ENCODE results near the gene APBA3.

Gene APBA3

DNA sequence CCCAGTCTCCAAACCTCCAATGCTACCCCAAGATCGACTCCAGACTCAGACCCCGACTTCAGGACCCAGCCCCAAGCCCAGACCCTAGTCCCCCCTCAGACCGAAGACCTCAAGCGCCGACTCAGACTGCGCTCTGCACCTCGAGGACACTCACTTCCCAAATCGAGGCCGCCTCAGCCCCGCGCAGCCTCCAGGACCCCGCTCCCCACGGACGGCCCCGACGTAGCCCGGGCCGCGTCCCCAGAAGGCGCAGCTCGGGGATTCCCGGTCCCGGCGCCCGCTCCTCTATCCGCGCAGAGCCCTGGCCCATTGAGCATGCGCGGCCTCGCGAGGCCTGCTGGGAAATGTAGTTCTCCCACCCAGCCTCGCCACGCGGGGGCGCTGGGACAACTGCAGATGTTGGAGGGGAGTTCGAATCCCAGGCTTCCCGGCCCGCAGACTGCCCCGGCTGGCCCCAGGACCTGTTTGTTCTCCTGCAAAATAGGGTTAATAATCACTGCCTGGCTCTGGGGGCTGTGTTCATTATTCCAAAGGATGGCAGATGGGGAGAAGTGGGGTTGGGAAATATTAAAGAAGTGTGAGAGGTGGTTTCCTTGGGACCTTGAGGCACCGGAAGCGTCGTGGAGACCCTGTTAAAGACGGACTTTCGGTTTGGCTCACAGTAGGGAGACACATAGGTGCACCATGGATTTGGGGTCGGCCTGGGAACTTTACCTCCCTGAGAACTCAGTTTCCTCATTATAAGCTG, at the start of gene APBA3:
TSS of gene APBA3 (minus strand) at position 311 of the 748 bp plus-strand sequence. CDS start 1,428 bp downstream, outside the sequence.
- DNase-seq (ENCODE audit: low read depth in 2 of 2) = peak; percentile 94 to 96

GRCh38 chr19:3810708-3811355, 49.3 kb upstream of the APBA3 start:
- no peak for DNase-seq (ENCODE audit: low read depth in 2 of 2)

DNA sequence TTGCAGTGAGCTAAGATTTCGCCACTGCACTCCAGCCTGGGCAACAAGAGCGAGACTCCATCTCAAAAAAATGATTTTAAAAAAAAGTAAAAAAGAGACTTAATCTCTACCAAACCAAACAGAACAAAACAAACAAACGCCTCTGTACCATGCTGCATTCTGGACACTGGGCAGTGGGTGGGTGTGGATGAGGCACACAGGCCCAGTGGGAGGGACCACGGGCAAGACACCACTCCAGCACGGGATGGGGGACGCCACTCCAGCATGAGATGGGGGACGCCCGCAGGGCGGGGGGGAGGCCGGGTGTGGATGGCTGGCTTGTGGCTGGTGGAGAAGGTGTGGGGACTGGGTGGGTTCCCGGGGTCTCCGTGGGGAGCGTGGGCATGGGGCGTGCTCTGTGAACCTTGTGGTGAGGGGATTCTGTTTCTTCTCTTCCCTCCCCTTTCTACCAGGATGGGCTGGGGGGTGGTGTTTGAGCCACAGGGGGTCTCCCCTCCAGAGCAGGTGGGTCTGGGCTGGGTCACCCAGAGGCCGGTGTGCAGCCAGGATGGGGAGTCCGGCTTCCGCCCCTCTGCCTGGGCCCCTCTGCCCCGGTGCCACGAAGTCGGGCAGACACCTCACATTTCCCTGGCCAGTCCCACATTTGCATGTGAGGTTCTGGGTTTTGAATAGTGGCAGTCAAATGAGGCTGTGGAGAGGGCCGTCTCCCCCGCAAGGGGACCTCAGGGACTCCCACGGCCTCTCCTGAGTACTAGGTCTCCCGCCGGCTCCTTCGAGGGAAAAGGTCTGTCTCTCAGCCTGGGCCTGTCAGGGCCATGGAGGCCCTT, 48.6 kb upstream of the APBA3 start:
- no peak for DNase-seq (ENCODE audit: low read depth in 2 of 2)

DNA sequence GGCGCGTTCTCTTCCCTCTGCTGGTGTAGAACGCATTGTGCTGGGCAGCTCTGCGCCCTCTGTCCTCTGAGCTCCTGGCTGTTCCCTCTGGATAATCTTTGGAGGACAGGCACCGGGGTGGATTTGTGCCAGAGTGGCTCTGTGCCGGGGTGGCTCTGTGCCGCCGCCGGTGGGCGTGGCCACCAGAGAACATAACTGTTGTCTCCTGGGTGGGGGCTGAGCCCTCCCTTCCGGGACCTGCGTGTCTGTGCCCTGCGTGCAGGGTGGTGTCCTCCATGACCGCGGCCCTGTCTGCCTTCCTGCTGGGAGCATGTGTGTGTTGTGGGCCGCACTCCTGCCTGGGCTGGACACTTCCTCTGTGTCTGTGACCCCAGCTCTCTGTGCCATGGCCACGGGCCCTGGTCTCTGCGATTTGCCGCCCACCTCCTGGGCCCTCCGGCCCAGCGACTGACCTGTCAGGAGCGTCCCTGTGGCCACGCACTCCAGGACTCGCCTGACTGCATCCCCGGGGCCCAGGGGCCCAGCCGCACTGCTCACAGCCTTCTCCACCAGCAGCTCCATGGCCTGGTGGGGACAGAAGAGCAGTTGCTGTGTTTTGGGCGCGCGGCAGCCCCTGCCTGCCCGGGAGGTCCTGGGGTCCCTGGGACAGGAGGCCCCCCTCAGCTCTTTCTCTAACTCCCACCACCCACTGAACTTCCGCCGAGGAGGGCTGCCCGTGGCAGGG, 47.1 kb upstream of the APBA3 start:
- DNase-seq (ENCODE audit: low read depth in 2 of 2) = no peak

DNA sequence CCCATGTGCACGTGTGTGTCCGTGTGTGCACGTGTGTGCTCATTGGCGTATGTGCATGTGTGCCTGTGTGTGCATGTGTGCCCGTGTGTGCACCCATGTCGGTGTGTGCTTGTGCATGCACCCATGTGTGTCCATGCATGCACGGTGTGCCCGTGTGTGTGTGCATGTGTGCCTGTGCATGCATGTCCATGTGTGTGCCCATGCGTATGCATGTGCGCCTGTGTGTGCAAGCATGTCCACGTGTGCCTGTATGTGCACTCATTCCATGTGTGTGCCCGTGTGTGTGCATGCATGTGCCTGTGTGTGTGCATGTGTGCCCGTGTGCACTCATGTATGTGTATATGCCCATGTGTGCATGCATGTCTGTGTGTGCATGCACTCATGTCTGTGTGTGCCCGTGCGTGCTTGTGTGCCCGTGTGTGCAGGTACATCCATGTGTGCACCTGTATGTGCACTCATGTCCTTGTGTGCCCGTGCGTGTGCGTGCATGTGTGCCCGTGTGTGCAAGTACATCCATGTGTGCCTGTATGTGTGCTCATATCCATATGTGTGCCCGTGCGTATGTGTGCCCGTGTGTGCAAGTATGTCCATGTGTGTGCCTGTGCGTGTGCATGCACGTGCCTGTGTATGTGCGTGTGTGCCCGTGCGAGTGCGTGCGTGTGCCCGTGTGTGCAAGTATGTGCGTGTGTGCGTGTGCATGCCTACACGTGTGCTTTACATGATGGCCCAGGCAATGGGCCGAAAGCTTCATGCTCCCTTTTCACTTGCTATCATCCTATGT, 46.3 kb upstream of the APBA3 start:
- no peak for DNase-seq (ENCODE audit: low read depth in 2 of 2)

DNA sequence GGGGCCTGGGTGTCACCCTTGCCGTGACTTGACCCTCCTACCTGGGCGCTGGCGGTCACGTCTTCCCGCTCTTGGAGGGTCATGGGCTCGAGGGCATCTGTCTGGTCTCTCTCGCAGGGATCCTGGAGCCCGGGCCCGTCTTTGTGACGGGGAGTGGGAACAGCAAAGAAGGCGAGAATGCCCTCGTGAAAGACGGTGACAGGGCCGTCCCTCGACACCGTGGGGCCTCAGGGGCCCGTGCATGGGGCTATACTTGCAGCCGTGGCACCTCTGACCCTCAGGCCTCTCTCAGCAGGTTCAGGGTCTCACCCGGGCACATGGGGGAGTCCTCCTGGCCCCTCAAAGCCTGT, 45.6 kb upstream of the APBA3 start:
- DNase-seq (ENCODE audit: low read depth in 2 of 2) = no peak

- DNase-seq (ENCODE audit: low read depth in 2 of 2) = no peak
Measured at GRCh38 chr19:3805859-3806258, 44.4 kb upstream of the APBA3 start.

DNA sequence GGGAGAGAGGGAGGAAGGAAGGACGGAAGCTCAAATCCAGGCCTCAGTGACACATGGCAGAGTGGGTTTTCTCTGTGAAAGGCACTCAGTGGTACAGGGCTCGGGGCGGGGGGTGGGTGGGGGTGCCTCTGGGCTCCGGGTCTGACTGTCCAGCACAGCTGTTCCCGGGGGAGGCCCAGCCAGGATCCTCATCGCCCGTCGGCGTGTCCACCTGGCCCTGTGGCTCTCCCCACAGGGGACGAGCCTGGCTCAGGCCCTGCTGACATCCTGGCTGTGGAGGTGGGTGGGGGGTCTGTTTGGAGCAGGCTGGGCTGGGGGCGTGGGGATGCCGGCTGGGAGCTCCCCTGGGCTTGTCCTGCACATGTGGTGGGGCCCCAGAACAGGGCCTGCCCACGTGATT, 42.9 kb upstream of the APBA3 start:
- no peak for DNase-seq (ENCODE audit: low read depth in 2 of 2)

GRCh38 chr19:3803986-3804385, 42.5 kb upstream of the APBA3 start:
- DNase-seq (ENCODE audit: low read depth in 2 of 2) = no peak

- no peak for DNase-seq (ENCODE audit: low read depth in 2 of 2)
Measured at GRCh38 chr19:3803114-3803888, 41.8 kb upstream of the APBA3 start.

- peak in 1 of 2 experiments; percentile 51 for DNase-seq (ENCODE audit: low read depth in 2 of 2)
Measured at GRCh38 chr19:3801412-3802096, 40.1 kb upstream of the APBA3 start.

- DNase-seq (ENCODE audit: low read depth in 2 of 2) = no peak
Measured at GRCh38 chr19:3800996-3801395, 39.5 kb upstream of the APBA3 start.

GRCh38 chr19:3798137-3798536, 36.6 kb upstream of the APBA3 start:
- DNase-seq (ENCODE audit: low read depth in 2 of 2) = no peak

DNA sequence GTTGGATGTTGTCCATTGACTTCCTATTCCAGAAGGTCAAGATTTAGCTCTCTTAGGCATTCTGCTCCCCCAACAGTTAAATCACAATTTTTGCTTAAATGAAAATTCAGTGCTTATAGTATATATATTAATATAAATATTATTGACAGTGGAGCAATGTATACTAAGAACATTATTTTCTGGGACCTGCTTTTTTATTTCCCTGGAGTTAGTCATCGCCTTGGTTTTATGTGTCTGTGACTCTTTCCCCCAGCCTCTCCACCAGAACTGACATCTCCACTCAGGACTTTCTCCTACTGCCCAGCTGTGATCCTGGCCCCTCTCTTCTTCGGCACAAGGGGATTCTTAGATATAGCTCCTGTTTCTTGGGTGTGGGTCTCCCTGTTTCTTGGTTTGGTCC, 34.9 kb upstream of the APBA3 start:
- DNase-seq (ENCODE audit: low read depth in 2 of 2) = no peak

GRCh38 chr19:3793799-3794198, 32.3 kb upstream of the APBA3 start:
- DNase-seq (ENCODE audit: low read depth in 2 of 2) = no peak

GRCh38 chr19:3792114-3792513, 30.6 kb upstream of the APBA3 start:
- no peak for DNase-seq (ENCODE audit: low read depth in 2 of 2)

DNA sequence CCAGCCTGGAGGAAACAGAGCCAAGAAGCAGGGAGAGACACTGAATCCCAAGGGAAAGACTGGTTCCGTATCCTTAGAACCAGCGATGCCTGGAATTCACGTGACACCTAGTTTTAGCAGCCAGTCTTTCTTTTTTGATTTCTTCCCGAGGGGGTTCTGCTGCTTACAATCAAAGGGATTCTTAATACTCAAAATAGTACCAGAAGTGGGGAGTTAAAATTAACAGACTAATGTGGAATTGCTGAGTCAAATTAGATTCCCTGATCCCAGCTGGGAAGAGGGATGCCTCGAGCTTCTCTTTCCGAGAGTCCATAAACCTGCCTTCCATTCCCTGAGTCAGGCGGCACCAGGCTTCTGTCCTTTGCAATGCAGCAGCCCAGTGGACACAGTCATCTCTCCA, 29.4 kb upstream of the APBA3 start:
- DNase-seq (ENCODE audit: low read depth in 2 of 2) = no peak

DNA sequence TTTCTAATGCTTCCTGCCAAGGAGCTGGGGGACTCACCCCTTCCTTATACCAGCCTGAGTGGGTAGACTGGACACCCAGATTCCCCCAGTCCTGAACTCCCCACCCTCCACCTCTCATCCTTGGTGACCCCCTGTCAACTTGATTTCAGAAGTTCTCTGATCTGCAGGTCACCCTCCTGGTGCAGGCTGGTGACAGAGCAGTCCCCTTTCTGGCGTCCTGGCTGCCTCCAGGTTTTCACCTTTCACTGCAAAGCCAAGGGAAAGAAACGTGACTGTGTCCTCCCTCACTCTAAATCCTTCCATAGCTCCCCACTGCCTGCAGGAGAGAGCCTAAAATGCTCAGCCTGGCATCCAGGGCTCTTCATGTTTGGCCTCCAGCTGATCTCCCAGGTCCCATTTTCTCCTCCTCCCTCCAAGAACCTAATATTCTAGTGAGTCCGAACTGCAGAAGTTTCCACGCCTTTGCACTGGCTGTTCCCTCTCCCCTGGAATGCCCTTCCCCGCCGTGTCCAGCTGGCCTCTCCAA, 28.8 kb upstream of the APBA3 start:
- DNase-seq (ENCODE audit: low read depth in 2 of 2) = no peak

- DNase-seq (ENCODE audit: low read depth in 2 of 2) = no peak
Measured at GRCh38 chr19:3788996-3789778, 27.7 kb upstream of the APBA3 start.
